SK-N-MC (cell line): ENCODE results near the gene PDE11A.

ENCODE experiments used
- EZH2 ChIP-seq: fragments of 200-600 bp; sonication (generic); IDR thresholded peaks from one replicate; pipeline ENCODE4 v1.6.1; 2017; ENCODE audit warnings: antibody characterized with exemption
- POLR2AphosphoS5 ChIP-seq: IDR thresholded peaks from 2 replicates; pipeline ENCODE4 v1.6.1; 2012; ENCODE audit warnings: mild to moderate bottlenecking, low read depth, low read length, borderline replicate concordance

GRCh38 chr2:177822941-177823340 is 249.6 kb downstream of the PDE11A start:
- TF ChIP-seq EZH2 (no peak), POLR2AphosphoS5 (no peak)
